Activated CD4-positive, alpha-beta T cell treated with anti-CD3 and anti-CD28 coated beads, Interleukin-10, Interleukin-2, amounts not matched to agents 100 ng/mL and 50 ng/mL, durations not matched to agents 16 hours and 8 hours (primary cell): ENCODE measurements around the gene MICA.
"Not testable (repeated sequence)": the region's sequence is repeated elsewhere in the genome, so short reads cannot be mapped to it uniquely, and the experiment has no call there.

Source experiments
- DNase-seq: peaks from one replicate; pipeline ENCODE4 v3.0.0-alpha.2; 2020

MICA gene

GRCh38 chr6:31383149-31383548 is 20.2 kb upstream of the MICA start:
- no peak for DNase-seq

- DNase-seq = no peak
These were observed 18.4 kb upstream of the MICA start for GRCh38 chr6:31385041-31385440.

GRCh38 chr6:31386099-31386498 is 17.3 kb upstream of the MICA start:
- DNase-seq = no peak

- no peak for DNase-seq
These were observed 16.4 kb upstream of the MICA start for GRCh38 chr6:31386977-31387376.

- not testable (repeated sequence) for DNase-seq
These were observed 14.2 kb upstream of the MICA start for GRCh38 chr6:31388916-31389801.

- not testable (repeated sequence) for DNase-seq
These were observed 13.6 kb upstream of the MICA start for GRCh38 chr6:31389802-31390132.

- DNase-seq = no peak
These were observed 9.5 kb upstream of the MICA start for GRCh38 chr6:31393932-31394331.

GRCh38 chr6:31394381-31394780 is 9.0 kb upstream of the MICA start:
- DNase-seq = no peak

GRCh38 chr6:31395832-31396231 is 7.6 kb upstream of the MICA start:
- DNase-seq = no peak

GRCh38 chr6:31396422-31397152 is 6.8 kb upstream of the MICA start:
- DNase-seq = peak; percentile 90

GRCh38 chr6:31397153-31397499 is 6.3 kb upstream of the MICA start:
- DNase-seq = not testable (repeated sequence)

GRCh38 chr6:31397901-31398525 is 5.4 kb upstream of the MICA start:
- no peak for DNase-seq

- DNase-seq = peak; percentile 69
These were observed 3.6 kb upstream of the MICA start for GRCh38 chr6:31399589-31400466.

GRCh38 chr6:31400467-31401289 is 2.7 kb upstream of the MICA start:
- DNase-seq = peak; percentile 85

- DNase-seq = peak; percentile 29
These were observed 2.0 kb upstream of the MICA start for GRCh38 chr6:31401403-31401802.

- DNase-seq = peak; percentile 56
These were observed 792 bp upstream of the MICA start for GRCh38 chr6:31402324-31403282.

- DNase-seq = not testable (repeated sequence)
These were observed 618 bp downstream of the MICA start for GRCh38 chr6:31404061-31404364.

GRCh38 chr6:31405996-31406395 is 2.6 kb downstream of the MICA start:
- DNase-seq = no peak

GRCh38 chr6:31407699-31408098 is 4.3 kb downstream of the MICA start:
- peak; percentile 38 for DNase-seq

GRCh38 chr6:31412506-31412905 is 9.1 kb downstream of the MICA start:
- no peak for DNase-seq
